Measurements from ENCODE around the gene POLR3A.

POLR3A gene

DNA sequence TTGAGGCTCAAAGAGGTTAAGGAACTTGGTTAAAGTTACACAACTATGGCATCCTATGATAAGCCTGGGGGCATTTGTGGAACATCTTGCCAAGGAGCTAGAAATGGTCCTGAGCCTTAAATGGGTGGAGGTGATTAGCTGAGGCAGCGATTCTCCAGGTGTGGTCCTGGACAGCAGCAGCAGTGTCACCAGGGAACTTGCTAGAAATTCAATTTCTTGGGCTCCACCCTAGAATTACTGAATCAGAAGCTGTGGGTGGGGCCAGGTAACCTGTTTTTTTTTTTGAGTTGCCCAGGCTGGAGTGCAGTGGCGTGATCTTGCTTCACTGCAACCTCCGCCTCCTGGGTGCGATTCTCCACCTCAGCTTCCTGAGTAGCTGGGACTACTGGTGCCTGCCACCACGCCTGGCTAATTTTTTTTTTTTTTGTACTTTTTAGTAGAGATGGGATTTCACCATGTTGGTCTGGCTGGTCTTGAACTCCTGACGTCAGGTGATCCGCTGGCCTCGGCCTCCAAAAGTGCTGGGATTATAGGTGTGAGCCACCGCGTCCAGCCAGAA lies 17.5 kb upstream of the POLR3A start:
- no peak for DNase-seq (ENCODE audit: low spot score)

DNA sequence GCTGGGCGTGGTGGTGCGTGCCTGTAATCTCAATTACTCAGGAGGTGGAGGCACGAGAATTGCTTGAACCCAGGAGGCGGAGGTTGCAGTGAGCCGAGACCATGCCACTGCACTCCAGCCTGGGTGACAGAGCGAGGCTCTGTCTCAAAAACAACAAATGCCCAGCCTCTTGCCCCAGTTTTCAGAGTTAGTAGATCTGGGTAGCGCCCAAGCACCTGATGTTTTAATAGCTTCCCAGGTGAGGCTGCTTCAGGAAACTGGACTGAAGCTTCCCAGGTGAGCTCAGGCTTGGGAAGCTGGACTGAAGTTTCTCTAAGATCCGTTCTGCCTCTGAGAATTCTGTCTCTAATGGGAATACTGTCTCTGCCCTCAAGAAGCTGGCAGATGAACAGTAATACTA lies 16.5 kb upstream of the POLR3A start:
- no peak for DNase-seq (ENCODE audit: low spot score)

DNA sequence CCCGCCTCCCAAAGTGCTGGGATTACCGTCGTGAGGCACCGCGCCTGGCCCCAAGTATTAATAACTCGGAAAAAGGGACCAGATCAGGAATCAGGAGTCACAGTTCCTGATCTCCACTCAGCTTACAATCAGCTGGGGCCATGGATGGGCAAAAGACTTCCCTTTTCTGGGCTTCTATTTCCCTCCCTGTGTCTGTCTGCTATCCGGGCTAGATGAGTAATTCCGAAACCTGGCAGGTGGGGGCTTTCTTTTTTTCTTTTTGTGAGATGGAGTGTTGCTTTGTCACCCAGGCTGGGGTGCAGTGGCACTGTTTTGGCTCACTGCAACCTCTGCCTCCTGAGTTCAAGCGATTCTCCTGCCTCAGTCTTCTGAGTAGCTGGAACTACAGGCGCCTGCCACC lies 15.9 kb upstream of the POLR3A start:
- no peak for DNase-seq (ENCODE audit: low spot score)

DNA sequence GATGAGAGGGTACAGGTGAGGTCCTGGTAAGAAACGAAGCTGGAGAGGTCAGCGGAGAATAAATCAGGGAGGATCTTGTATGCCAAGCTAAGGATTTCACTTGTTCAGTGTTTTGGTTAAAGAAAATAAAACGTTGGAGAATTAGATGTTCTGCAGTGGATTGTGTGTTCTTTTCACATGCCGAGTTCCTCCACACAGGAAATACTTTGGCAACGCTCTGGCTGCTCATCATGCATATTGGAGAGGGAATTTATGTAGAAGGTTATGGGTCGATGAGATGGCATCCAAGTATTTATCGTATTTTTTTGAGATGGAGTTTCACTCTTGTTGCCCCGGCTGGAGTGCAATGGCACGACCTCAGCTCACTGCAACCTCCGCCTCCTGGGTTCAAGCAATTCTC lies 15.4 kb upstream of the POLR3A start:
- DNase-seq (ENCODE audit: low spot score): no peak

DNA sequence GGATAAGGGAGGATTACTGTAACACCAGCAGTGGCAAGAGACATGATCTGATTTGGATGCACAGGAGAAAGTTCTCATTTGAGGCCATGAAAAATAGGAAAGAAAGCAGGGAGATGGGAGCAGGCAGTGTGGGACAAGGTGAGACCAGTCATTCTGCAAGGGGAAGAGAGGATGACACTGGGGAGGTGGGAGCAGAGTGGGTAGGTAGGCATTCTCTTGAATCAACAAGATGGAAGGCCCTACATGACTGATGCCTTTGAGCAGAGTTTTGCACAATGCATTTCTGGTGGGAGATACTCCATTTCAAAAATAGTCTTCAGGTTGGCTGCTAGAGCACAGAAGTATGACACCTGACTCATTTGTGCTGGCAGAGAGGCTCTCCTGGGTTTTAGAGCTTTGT lies 14.9 kb upstream of the POLR3A start:
- DNase-seq (ENCODE audit: low spot score): no peak

DNA sequence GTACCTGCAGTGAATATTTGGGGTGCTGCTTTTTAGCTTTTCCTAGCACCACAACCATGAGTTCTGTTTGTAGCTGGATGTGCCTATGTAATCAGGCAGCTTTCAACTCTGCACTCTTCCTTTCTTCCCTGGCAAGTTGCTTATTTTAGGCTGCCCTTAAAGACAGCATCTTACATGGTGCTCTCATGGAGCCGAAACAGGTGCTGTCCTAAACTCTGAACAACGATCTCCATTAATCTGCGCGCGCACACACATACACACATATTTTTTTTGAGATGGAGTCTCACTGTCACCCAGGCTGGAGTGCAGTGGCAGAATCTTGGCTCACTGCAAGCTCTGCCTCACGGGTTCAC lies 13.4 kb upstream of the POLR3A start:
- DNase-seq (ENCODE audit: low spot score): no peak

DNA sequence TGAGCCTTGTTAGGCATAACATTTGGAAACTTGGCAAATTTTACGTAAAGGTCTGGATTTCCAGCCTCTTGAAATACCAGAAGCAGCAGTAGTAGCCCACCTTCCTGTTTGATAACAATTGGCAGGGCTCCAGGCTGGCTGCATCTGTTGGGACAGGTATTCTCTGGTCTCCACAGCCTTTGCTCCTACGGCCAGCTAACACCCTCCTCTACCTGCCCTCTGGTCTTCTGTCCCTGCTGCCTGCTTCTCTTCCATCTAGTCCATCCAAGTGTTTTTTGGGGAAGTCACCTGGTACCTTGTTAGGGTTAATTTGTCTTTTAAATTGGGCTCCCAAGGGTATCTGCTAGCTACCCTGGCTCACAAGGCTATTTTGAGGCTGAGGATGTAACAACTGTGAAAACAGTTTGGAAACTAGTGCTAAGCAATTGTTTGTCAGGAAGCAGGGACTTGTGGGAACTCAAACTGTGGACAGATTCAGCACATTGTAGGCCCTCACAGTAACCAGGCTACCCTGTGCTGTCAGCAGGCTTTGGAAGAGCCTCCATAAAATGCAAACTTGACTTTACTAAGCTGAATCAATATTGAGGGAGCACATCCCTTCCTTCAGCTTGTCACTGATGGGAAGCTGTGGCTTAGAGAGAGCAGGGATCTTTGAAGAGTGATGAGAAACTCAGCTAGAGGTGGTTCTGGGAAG lies 12.9 kb upstream of the POLR3A start:
- DNase-seq (ENCODE audit: low spot score): no peak

DNA sequence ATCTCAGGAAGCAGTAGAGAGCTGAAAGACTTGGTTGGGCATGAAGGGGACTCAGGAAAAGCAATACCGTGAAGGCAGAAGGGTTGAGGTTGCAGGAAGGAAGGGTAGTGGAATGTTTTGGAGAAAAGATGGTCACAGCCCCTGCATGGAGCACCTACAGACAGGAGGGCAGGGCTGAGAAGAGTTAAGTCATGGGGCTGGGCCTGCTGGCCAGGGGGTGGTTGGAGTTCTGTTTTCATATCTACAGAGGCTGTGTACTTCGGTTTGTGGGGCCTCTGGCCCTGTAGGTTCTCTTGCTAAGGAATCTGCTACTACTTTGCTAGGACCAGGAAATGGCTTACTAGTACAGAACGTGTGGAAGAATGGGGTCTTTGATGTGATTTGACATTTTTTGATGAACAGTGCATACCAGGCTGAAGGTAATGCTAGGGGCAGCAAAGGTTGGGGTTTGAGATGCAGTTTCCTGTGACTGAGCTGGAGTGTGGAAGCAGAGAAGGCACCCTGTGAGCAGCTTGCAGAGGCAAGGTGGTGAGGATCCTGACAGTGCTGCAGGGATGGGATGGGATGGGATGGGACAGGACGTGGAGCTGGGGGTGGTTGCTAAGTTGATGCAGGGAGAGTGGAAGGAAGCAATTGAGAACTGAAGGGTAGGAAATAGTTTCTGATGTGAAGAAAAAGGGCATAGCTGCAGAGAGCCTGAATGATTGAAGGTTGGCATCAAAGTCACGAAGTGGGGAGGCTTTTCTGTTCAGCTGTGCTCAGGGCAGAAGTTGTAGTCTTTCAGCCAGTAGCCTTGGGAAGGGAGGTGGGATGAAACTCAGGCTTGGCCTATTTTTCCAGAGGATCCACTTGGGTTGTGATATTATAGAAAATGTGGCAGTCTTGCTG lies 12.1 kb upstream of the POLR3A start:
- no peak for DNase-seq (ENCODE audit: low spot score)

DNA sequence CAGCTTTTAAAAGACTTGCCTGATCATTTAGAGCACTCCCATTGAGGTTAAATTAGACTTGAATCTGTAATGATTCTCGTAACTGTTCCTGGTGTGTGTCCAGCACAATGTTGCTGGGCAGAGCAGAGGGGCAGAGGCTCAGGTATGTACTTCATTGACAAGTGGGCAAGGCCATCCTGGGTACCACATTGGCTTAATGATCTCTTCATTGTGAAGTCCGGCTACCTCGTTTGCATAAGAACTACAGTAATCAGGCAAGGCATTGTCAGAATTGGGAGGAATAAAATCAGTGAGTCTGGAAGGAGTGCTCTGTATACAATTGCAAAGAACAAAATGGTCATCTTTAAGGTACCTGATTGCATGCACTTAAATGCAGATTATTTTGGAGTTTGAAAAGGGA lies 10.4 kb upstream of the POLR3A start:
- no peak for DNase-seq (ENCODE audit: low spot score)

DNA sequence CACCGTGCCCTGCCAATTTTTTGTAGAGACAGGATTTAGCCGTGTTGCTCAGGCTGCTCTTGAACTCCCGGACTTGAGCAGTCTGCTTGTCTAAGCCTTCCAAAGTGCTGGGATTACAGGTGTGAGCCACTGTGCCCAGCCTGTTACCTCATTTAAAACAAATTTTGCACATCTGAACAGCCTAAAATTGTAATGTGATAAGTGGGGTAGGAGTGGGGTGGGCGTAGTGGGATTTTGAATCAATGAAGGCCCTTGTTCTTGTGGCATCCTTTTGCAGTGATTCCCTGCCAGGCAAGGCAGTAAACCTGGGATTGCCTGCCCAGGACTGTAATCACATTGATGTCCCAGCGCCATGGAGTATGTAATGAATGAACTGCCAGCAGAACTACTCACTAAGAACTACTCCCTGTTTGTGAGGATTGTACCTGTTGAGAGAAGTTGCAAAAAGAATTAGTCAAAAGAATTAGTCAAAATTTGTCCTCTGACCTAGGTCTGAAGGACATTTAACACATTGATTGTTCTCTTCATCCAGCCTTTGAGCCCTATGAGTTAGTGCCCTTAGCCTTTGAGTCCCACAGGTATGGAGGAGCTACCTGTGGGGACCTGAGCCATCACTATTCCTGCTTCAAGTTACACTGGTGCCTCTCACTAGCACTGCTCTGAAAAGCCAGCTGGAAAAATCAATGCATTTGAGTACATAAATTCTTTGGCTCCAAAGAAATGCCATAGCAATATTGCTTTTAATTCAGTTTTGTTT lies 9.7 kb upstream of the POLR3A start:
- no peak for DNase-seq (ENCODE audit: low spot score)

DNA sequence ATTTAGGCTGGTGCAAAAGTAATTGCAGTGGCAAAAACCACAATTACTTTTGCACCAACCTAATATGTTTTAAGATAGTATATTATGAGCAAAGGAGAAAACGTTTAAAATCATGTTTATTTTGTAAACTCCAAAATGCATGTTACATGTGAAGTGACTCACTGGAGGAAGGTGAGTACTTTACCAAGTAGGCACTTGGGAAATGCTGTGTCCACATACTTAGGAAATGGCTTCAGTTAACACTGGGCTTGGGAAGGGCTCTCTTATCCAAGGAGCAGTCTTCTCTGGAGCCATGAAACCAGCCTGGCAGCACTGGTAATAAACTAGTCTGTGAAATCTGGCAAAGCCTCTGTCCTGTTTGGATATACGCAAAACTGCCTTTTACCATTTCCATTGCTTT lies 8.8 kb upstream of the POLR3A start:
- no peak for DNase-seq (ENCODE audit: low spot score)

DNA sequence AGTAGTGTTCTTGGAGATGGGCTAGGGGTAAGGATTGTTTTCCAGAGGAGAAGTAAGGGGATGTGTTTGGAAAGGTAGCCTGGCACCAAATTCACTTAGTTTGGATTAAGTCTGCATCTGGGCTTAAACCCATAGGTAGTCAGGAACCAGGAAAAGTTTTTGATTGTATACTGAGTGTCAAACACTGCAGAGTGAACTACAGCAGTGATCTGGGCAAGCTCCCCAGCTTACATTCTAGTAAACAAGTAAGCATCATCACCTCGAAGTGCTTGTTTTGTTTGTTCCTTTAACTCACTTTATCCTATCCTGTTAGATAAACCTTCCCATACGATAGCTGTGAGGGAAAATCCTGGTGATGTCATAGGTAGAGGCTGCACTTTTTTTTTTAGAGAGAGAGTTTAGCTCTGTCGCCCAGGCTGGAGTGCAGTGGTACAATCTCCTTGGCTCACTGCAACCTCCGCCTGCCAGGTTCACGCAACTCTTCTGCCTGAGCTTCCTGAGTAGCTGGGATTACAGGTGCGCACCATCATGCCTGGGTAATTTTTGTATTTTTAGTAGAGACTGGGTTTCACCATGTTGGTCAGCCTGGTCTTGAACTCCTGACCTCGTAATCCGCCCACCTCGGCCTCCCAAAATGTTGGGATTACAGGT lies 6.7 kb upstream of the POLR3A start:
- no peak for DNase-seq (ENCODE audit: low spot score)

DNA sequence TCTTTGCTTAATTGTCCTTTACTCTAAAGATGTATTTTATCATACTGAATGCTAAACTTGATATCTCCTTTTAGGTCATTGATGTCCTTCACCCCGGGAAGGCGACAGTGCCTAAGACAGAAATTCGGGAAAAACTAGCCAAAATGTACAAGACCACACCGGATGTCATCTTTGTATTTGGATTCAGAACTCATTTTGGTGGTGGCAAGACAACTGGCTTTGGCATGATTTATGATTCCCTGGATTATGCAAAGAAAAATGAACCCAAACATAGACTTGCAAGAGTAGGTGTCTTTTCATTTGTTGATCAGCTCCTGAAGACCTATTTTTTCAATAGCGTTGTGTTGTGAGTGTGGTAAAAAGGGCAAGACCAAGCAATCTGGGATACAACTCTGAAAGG lies 6.1 kb upstream of the POLR3A start:
- no peak for DNase-seq (ENCODE audit: low spot score)

DNA sequence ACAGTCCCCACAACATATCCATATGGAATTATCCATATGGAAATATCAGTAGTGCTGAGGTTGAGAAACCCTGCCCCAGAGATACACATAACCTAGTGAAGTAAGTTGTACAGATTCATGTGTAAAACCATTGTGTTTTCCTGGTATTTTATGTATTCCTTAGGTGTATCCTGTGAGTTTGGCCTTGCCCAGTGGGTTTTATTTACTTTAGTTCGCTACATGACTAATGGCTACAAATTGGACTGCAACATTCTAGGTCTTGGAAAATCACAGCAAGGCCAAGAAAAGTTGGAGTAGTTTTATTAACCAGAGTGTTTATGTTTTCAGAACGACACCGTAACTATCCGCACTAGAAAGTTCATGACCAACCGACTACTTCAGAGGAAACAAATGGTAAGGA lies 5.7 kb upstream of the POLR3A start:
- no peak for DNase-seq (ENCODE audit: low spot score)

DNA sequence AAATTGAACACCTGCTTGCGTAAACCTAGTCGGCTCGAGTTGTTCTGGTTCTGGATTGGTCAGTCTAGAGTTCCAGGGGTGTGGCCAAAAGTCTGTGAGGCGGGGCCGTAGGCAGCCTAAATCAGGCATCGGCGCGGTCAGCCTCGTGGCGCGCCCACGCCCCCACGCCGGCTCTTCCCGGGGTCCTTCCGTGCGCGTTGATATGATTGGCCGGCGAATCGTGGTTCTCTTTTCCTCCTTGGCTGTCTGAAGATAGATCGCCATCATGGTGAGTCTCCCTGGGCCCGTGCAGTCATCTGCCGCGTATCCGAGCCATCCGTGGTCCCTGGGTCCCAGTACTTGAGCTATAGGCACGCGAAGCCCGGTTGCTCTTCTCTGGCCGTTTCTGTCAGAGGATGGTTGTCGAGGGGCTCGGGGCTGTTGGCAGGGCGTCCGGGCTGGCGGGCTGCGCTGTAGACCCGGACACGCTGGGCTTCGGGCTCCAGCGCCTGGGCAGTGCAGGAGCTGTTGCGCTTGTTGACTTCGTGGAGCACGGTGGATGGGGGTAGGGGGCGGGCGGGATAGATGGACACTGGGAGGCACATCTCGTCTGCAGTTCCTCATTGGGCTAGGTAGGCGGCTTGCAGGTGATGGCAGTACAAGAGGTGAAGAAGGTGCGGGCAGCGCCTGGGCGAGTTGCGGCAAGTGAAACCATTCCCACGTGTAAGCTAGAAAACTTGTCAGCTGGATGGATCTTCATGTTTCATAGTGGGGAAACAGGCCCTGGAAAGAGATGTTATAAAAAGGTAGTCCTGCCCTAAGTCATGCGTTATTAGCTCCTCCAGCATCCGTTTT lies 4.5 kb upstream of the POLR3A start, which contains the start of gene RPS24:
TSS of gene RPS24 (plus strand) at position 227 of the 834 bp plus-strand sequence. CDS start at position 266, 39 bp downstream.
- DNase-seq (ENCODE audit: low spot score): peak; percentile 98

DNA sequence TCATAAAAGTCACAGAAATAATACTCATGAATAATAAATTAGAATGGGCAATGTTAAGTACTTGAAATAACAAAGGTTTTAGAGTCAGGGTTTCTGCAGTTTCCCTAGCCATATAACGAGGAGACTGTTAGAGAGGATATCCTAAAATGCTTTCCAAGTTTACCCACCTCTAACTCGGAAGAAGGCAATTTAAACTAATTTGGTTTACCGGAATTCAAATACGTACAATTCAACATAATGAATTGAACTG lies 4.0 kb upstream of the POLR3A start:
- DNase-seq (ENCODE audit: low spot score): no peak

DNA sequence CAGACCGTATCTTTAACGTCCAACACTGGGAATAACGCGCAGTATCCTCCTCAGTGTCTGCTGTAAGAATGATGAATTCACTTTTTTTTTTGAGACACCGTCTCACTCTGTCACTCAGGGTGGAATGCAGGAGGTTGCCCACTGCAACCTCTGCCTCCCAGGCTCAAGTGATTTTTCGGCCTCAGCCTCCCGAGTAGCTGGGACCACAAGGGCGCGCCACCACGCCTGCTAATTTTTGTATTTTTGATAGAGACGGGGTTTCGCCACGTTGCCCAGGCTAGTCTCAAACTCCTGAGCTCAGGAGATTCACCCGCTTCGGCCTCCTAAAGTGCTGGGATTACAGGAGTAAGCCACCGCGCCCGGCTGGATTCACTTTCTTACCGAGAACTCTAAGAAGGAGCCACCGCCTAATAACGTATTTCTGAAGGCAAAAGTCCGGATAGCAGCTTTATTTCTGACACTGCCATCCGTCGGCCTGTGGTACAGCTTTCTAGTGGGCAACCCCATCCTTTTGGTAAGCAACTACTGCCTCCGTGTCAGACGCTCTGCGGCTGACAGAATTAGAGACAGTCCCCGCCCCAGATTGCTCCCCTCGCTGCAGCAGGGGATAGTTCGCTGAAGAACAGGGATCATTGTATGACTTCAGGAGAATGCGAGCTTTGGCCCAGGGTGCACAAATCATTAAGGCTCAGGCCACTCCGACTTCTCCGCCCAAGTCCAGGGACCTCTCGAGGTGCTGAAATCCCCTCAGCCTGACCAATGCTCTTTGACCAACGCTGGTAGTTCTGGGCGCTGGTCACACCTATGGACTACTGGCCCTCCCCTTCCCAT lies 662 bp downstream of the POLR3A start:
- no peak for DNase-seq (ENCODE audit: low spot score)

DNA sequence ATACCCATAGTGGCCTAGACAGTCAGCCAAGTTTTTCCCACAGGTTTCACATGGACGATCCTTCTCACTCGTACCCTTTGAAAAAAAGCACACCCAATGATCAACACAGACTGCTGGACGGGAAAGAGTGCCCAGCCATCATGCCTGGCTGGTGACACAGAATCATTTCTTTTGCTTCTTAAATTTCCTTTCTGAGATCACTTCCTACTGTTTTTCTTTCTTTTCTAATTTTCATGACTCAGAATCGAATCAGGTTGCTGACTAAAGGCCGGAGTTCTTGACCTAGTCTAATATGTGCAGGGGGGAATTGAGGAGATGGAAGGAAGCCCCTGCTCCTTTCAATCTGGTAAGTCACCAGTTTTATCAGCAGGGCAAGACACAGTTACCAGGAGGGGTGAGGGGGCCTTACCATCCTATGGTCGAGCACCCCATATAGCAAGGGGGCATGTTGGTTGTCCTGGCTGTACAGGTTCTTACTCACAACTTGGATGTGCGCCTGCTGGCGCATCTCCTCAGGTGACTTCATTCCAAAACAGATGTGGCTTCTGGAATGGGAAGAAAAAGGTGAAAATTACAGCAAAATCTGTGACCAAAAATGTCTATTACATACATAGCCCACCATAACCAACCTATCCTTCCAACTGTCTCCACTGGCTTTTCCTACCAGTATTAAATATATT lies 3.5 kb downstream of the POLR3A start:
- no peak for DNase-seq (ENCODE audit: low spot score)

DNA sequence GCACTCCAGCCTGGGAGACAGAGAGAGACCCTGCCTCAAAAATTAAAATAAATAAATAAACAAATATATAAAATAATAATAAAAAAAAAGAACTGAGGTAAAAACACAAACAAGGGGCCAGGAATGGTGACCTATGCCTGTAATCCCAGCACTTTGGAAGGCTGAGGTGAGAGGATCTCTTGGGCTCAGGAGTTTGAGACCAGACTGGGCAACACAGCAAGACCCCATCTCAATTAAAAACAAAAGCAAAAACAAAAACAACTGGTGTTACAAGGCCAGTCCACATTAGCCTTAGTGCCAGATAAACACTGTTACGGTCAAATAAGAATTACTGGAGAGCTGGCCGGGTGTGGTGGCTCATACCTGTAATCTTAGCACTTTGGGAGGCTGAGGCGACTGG lies 5.6 kb downstream of the POLR3A start:
- no peak for DNase-seq (ENCODE audit: low spot score)

DNA sequence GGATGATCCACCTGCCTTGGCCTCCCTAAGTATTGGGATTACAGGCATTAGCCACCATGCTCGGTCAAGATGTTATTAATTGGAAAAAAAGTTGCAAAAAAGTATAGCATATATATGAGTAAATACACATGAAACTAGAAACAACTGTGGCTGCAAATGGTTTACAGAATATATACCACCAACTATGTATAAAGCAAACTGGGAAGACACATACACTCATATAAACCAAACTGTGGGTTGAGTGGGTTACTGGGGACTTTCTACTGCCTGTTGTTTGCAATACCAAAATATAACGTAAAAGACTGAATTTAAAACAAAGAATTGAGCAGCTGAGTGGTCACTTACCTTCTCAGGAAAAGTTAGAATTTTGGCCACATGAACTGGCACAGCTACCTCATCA lies 8.1 kb downstream of the POLR3A start:
- no peak for DNase-seq (ENCODE audit: low spot score)

All from LoVo (cell line).